GM12801 (cell line): ENCODE results near the gene XYLT1.

Source experiments
- TF ChIP-seq, protein P1 (sequence below): IDR thresholded peaks from one replicate; pipeline ENCODE4 v1.5.1; 2011; ENCODE audit warnings: control low read depth; ENCODE audit not compliant: insufficient read length; ENCODE audit errors: extremely low read depth

The XYLT1 gene

DNA sequence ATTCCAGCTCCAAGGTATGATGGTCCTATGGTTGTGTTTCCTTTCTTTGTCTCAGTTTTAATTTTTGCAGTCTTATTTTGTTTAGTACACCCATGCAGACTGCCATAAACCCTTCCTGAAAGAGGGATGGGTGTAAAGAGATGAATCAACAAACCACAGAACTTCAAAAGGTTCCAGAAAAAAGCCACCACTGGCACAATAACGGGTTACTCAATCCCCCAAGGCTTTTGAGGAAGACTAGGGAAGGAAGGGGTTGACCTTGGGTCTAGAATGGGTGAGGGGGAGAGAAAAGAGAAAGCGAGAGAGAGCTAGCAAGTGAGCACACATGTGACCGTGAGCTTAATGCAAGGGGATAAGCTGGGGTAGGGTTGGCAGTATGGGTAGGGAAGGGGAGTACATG lies 168.1 kb downstream of the XYLT1 start:
- TF ChIP-seq, protein P1, sequence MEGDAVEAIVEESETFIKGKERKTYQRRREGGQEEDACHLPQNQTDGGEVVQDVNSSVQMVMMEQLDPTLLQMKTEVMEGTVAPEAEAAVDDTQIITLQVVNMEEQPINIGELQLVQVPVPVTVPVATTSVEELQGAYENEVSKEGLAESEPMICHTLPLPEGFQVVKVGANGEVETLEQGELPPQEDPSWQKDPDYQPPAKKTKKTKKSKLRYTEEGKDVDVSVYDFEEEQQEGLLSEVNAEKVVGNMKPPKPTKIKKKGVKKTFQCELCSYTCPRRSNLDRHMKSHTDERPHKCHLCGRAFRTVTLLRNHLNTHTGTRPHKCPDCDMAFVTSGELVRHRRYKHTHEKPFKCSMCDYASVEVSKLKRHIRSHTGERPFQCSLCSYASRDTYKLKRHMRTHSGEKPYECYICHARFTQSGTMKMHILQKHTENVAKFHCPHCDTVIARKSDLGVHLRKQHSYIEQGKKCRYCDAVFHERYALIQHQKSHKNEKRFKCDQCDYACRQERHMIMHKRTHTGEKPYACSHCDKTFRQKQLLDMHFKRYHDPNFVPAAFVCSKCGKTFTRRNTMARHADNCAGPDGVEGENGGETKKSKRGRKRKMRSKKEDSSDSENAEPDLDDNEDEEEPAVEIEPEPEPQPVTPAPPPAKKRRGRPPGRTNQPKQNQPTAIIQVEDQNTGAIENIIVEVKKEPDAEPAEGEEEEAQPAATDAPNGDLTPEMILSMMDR: no peak

DNA sequence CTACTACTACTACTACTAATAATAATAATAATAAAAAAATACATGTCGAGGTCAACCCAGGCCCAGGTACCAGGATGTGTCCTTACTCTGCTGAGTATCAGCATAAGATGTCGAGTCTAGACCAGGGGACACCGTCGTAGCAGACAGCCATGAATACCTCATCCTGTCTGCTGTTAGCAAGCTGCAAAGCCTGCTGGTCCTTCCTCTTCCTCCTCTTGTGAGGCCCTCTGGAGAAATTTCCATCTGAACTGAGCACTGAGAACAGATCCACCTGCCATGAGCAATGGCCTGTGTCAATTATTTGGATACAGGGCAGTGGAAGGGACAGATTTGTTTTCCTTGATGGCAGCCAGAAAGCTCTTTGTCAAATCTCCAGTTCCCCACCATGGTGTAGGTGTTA lies 168.5 kb downstream of the XYLT1 start:
- TF ChIP-seq, protein P1: no peak

- TF ChIP-seq, protein P1: no peak
Measured at GRCh38 chr16:17301593-17302135, 169.1 kb downstream of the XYLT1 start.

DNA sequence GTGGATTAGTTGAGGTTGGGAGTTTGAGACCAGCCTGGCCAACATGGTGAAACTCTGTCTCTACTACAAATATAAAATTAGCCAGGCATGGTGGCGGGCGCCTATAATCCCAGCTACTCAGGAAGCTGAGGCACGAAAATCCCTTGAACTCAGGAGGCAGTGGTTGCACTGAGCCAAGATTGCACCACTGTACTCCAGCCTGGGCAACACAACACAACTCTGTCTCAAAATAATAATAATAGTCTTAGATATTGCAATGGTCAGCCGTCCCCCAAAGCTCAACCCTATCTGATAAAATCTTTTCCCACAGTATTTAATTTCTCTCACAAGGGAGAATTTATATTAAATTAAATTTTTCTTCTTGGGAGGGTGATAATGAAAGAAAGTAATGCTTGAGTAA lies 169.6 kb downstream of the XYLT1 start:
- TF ChIP-seq, protein P1: no peak

DNA sequence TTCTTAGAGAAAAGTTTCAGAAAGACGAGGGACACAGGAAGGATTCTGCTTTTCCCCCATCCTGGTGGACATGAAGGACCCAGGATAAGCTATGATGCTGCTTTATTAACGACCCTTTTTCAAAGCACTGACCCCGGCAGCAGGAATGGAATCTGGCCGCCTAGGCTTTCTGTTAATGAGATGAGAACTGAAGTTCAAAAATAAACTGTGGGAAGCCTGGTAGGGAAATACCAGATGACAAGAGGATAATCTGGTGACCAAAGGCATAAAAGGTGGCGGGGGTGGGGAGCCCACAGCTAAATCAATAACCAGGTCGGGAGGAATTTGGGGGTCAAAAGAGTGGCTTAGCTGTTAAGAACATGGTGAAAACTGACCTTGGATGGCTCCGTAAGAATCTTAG lies 171.0 kb downstream of the XYLT1 start:
- TF ChIP-seq, protein P1: no peak

DNA sequence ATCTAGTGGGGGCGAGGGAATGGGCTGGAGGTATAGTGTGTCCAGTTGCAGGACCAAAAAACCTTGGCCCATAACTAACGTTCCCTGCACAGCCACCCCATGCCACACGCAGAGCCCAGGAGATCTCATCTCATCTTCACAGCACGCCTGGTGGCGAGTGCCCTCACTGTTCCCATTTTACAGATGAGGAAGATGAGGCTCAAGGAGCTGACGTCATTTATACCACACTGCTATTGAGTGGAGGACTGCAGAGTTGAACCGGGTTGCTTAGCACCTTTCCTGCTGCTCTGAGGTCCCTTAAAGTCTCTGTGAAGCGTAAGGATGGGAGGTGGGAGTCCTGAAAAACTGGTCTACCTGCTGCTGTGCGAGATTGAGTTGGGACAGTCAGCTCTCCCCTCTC lies 172.5 kb downstream of the XYLT1 start:
- TF ChIP-seq, protein P1: no peak

- TF ChIP-seq, protein P1: no peak
Measured at GRCh38 chr16:17296431-17296830, 174.3 kb downstream of the XYLT1 start.
